ENCODE results near the gene DOCK2.

DOCK2 gene

DNA sequence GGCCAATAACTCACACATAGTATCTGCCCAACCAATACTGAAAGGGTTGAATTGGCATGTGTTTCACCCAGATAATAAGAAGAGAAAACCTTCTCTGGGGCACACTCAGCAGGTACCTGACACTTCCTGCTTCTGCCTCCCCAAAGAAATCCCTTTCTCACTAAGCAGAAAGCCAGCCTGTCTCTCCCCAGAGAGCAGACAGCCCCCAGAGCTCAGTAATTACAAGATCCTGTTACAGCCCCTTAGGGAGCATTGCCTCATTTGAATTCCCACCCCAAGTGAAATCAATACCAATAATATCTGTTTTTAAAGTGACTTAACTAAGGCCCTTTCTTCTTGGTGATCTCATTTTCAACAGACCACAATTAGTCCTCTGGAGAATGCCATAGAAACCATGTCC lies 430.1 kb downstream of the DOCK2 start (continued):
- TF ChIP-seq, protein P1, sequence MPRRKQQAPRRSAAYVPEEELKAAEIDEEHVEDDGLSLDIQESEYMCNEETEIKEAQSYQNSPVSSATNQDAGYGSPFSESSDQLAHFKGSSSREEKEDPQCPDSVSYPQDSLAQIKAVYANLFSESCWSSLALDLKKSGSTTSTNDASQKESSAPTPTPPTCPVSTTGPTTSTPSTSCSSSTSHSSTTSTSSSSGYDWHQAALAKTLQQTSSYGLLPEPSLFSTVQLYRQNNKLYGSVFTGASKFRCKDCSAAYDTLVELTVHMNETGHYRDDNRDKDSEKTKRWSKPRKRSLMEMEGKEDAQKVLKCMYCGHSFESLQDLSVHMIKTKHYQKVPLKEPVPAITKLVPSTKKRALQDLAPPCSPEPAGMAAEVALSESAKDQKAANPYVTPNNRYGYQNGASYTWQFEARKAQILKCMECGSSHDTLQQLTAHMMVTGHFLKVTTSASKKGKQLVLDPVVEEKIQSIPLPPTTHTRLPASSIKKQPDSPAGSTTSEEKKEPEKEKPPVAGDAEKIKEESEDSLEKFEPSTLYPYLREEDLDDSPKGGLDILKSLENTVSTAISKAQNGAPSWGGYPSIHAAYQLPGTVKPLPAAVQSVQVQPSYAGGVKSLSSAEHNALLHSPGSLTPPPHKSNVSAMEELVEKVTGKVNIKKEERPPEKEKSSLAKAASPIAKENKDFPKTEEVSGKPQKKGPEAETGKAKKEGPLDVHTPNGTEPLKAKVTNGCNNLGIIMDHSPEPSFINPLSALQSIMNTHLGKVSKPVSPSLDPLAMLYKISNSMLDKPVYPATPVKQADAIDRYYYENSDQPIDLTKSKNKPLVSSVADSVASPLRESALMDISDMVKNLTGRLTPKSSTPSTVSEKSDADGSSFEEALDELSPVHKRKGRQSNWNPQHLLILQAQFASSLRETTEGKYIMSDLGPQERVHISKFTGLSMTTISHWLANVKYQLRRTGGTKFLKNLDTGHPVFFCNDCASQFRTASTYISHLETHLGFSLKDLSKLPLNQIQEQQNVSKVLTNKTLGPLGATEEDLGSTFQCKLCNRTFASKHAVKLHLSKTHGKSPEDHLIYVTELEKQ (tag by site-specific recombination; IDR thresholded peaks at IDR 0.05; ENCODE audit: borderline replicate concordance) = no peak

GRCh38 chr5:170067574-170068170 lies 430.6 kb downstream of the DOCK2 start:
- TF ChIP-seq KLF8 (tag by site-specific recombination; IDR thresholded peaks at IDR 0.05) = no peak
- TF ChIP-seq ZNF548 (tag by site-specific recombination; IDR thresholded peaks at IDR 0.05) = no peak
- TF ChIP-seq EGR2 (tag by site-specific recombination; IDR thresholded peaks at IDR 0.05; ENCODE audit: low read depth) = no peak
- TF ChIP-seq, protein P2, sequence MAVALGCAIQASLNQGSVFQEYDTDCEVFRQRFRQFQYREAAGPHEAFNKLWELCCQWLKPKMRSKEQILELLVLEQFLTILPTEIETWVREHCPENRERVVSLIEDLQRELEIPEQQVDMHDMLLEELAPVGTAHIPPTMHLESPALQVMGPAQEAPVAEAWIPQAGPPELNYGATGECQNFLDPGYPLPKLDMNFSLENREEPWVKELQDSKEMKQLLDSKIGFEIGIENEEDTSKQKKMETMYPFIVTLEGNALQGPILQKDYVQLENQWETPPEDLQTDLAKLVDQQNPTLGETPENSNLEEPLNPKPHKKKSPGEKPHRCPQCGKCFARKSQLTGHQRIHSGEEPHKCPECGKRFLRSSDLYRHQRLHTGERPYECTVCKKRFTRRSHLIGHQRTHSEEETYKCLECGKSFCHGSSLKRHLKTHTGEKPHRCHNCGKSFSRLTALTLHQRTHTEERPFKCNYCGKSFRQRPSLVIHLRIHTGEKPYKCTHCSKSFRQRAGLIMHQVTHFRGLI (tag by site-specific recombination; IDR thresholded peaks at IDR 0.05) = no peak
- TF ChIP-seq, protein P3, sequence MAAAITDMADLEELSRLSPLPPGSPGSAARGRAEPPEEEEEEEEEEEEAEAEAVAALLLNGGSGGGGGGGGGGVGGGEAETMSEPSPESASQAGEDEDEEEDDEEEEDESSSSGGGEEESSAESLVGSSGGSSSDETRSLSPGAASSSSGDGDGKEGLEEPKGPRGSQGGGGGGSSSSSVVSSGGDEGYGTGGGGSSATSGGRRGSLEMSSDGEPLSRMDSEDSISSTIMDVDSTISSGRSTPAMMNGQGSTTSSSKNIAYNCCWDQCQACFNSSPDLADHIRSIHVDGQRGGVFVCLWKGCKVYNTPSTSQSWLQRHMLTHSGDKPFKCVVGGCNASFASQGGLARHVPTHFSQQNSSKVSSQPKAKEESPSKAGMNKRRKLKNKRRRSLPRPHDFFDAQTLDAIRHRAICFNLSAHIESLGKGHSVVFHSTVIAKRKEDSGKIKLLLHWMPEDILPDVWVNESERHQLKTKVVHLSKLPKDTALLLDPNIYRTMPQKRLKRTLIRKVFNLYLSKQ (tag by site-specific recombination; IDR thresholded peaks at IDR 0.05; ENCODE audit: borderline replicate concordance) = no peak
- TF ChIP-seq KLF10 (tag by site-specific recombination; IDR thresholded peaks at IDR 0.05) = no peak
- TF ChIP-seq IKZF3 (tag by site-specific recombination; IDR thresholded peaks at IDR 0.05) = no peak
- no peak for TF ChIP-seq ZIC2 (tag by site-specific recombination; IDR thresholded peaks at IDR 0.05)
- TF ChIP-seq ZNF629 (tag by site-specific recombination; IDR thresholded peaks at IDR 0.05) = no peak; the same call in 1 of the 2 replicates
- no peak for TF ChIP-seq KLF9 (tag by site-specific recombination; IDR thresholded peaks at IDR 0.05; ENCODE audit: low read depth)
- no peak for TF ChIP-seq REPIN1 (tag by site-specific recombination; IDR thresholded peaks at IDR 0.05; ENCODE audit: low read depth)
- no peak for TF ChIP-seq SP3 (tag by site-specific recombination; IDR thresholded peaks at IDR 0.05)
- no peak for TF ChIP-seq ZNF544 (tag by site-specific recombination; IDR thresholded peaks at IDR 0.05)
- no peak for TF ChIP-seq ZFP69B (tag by site-specific recombination; IDR thresholded peaks at IDR 0.05)
- TF ChIP-seq, protein P4, sequence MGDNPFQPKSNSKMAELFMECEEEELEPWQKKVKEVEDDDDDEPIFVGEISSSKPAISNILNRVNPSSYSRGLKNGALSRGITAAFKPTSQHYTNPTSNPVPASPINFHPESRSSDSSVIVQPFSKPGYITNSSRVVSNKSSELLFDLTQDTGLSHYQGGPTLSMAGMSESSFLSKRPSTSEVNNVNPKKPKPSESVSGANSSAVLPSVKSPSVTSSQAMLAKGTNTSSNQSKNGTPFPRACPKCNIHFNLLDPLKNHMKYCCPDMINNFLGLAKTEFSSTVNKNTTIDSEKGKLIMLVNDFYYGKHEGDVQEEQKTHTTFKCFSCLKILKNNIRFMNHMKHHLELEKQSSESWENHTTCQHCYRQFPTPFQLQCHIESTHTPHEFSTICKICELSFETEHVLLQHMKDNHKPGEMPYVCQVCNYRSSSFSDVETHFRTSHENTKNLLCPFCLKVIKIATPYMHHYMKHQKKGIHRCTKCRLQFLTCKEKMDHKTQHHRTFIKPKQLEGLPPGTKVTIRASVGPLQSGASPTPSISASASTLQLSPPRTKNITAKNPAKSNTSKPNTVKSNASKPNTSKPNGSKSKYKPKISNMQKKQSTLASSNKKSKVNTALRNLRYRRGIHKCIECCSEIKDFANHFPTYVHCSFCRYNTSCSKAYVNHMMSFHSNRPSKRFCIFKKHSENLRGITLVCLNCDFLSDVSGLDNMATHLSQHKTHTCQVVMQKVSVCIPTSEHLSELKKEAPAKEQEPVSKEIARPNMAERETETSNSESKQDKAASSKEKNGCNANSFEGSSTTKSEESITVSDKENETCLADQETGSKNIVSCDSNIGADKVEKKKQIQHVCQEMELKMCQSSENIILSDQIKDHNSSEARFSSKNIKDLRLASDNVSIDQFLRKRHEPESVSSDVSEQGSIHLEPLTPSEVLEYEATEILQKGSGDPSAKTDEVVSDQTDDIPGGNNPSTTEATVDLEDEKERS (tag by site-specific recombination; IDR thresholded peaks at IDR 0.05) = no peak
- TF ChIP-seq SCRT2 (tag by site-specific recombination; IDR thresholded peaks at IDR 0.05) = no peak
- TF ChIP-seq ZBTB17 (tag by site-specific recombination; IDR thresholded peaks at IDR 0.05) = no peak
- TF ChIP-seq ZBTB1 (tag by site-specific recombination; IDR thresholded peaks at IDR 0.05) = no peak
- H3K36me3 ChIP-seq (ENCODE audit: control insufficient read depth in 2 of 2, insufficient read depth in 1 of 2, low read length in 2 of 2) = no peaks in the 10 kb centered on the region
- H3K4me1 ChIP-seq (ENCODE audit: control insufficient read depth, insufficient read depth, low read length) = peaks cover 4% of the 10 kb centered on the region
- no peak overlapping the region for H3K27ac ChIP-seq (ENCODE audit: extremely low read depth, low read depth, low read length)
- POLR2A ChIA-PET = no interaction called here
- no peak overlapping the region for H3K4me3 ChIP-seq (ENCODE audit: low read depth, low read length)
- no peaks in the 10 kb centered on the region for H3K9me3 ChIP-seq (ENCODE audit: control insufficient read depth, insufficient read depth, low read depth, low read length)
- CTCF ChIA-PET = interaction anchor here (0.7 to 2.0 kb wide), 3 partner anchors 87 to 639 kb away, joined by 3 to 6 read pairs (median 5); partner anchors contain the start of gene INSYN2B

Data from HEK293 (cell line).